Muscle of leg (tissue), 11 donors: ENCODE data around the gene ARSB. TPM values are rescaled to one million over a fixed set of nuclear protein-coding genes. Genes with fewer than 3 reads are reported as not detected.
"Not testable (repeated sequence)": the region's sequence is repeated elsewhere in the genome, so short reads cannot be mapped to it uniquely, and the experiment has no call there.

ENCODE experiments used
- DNase-seq: peaks from one replicate; pipeline ENCODE4 v3.0.0; 2013
- H3K27ac ChIP-seq: one replicate; pipeline ENCODE4 v1.5.1; 2013; ENCODE audit warnings: mild to moderate bottlenecking, low read length, control low read depth
- H3K27me3 ChIP-seq: one replicate; pipeline ENCODE4 v1.6.1; 2013; ENCODE audit warnings: low read length; ENCODE audit not compliant: control insufficient read depth, insufficient read depth
- H3K36me3 ChIP-seq: one replicate; pipeline ENCODE4 v1.6.1; 2013; ENCODE audit warnings: low read length; ENCODE audit not compliant: control insufficient read depth, insufficient read depth
- H3K4me1 ChIP-seq: one replicate; pipeline ENCODE4 v1.6.1; 2013; ENCODE audit warnings: low read length; ENCODE audit not compliant: control insufficient read depth, insufficient read depth
- H3K4me3 ChIP-seq: one replicate; pipeline ENCODE4 v1.5.1; 2013; ENCODE audit warnings: low read length, control low read depth
- H3K9me3 ChIP-seq: replicated peaks from 2 replicates; pipeline ENCODE4 v1.6.1; 2013; ENCODE audit warnings: low read depth, low read length; ENCODE audit not compliant: control insufficient read depth
- WGBS: methylation state at CpG from one replicate; pipeline ENCODE4 v1.1.5; 2013; ENCODE audit warnings: missing lambda C conversion rate; ENCODE audit not compliant: insufficient coverage; 5-methylcytosine and 5-hydroxymethylcytosine counted together
- polyA plus RNA-seq, 8 donors: library from polyadenylated mRNA; unstranded; fragments of 120-200 nt; gene quantifications; one replicate each; pipeline versions ENCODE4 v1.2.1 to v1.2.3, GENCODE V29; 2013; ENCODE audit warnings: inconsistent platforms in 1 of 8, low replicate concordance in 1 of 8; ENCODE audit not compliant: insufficient read length in 8 of 8, insufficient read depth in 1 of 8
- total RNA-seq: library from RNA; stranded (reverse); fragments of 120-200 nt; gene quantifications from one replicate; pipeline ENCODE4 v1.2.4, GENCODE V29; 2013

Gene ARSB
- total and polyA plus RNA-seq, 9 donors, result 15.2 to 27.6 (median 21.2) TPM

DNA sequence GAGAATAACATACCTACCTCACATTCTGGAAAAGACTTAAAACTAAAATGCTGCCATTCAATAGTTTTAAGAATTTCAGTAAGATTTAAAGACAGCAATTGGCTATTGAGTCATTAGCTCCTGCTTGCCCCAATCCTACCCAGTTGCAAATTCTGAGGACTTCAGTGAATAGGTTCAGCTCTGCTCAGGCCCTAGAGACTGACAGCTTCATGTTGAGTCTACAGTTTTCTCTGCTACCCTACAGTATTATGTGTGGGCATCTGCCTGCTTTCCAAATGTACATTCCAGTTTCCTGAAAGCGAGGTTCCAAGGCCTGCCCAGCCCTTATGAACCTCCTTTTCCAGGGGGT lies 61.5 kb downstream of the ARSB start:
- H3K9me3 ChIP-seq, result no peaks in the 10 kb centered on the region
- peaks cover 11% of the 10 kb centered on the region for H3K4me1 ChIP-seq
- no peak for DNase-seq
- H3K27ac ChIP-seq, result no peak overlapping the region
- no peak overlapping the region for H3K4me3 ChIP-seq
- peaks cover 2% of the 10 kb centered on the region for H3K36me3 ChIP-seq
- no CpG with 5 or more reads among the region's 1 CpG for WGBS
- H3K27me3 ChIP-seq, result no peaks in the 10 kb centered on the region

DNA sequence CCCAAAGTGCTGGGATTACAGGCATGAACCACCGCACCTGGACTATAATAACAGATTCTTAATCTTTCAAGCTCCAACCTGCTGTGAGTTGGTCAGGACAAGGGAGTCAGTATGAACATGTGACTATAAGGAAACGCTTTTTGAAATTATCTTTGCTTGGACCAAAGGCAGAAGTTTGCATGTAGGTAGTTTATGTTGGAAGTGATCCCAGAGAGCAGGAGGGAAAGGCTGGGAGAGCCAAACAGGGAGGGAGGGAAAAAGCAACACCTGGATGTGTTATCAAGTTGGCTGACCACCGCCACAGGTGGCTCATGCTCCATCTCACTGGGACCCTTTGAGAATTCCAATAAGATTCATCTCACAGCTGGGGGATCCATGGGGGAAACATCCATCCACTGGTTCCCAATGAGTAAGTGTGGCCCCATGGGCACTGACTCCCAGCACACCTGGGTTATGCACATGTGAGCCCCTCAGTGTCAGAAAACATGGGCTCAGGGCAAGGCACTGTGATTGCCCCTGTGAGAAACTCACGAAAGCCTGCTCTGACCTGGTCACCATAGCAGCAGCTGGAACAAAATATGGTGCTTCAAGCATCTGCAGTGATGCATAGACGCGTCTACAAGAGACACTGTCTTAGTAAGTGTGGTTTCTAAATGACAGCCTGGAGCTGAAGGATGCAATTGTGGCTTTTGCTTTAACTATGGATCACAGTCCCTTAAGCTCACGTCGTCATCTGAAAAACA lies 62.1 kb downstream of the ARSB start:
- Histone ChIP-seq H3K9me3 (no peaks in the 10 kb centered on the region), H3K36me3 (peaks cover 2% of the 10 kb centered on the region), H3K27me3 (no peaks in the 10 kb centered on the region), H3K4me1 (peaks cover 11% of the 10 kb centered on the region), H3K27ac (no peak overlapping the region), H3K4me3 (no peak overlapping the region)
- WGBS, result 64% methylated on average over 2 of the region's 8 CpGs
- no peak for DNase-seq

DNA sequence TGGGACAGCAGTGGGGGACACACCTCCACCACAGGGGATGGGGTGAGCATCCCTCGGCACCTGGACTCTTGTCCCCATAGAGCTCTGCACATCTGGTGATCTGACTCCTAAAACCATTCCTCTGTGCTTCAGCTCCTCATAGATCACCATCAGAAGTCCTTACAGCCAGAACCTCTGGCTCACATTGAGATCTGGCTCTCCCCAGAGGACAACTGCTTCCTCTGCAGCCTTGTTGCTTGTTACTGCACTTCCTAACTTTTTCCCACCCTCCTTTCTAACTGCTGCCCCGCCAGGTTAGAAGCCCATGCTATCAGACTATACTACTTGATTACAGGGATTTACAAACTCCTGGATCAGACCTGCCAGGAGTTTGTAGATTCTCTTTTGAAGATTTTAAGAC lies 64.5 kb downstream of the ARSB start:
- Histone ChIP-seq H3K36me3 (peaks cover 2% of the 10 kb centered on the region), H3K4me3 (no peak overlapping the region), H3K9me3 (no peaks in the 10 kb centered on the region), H3K27me3 (no peaks in the 10 kb centered on the region), H3K4me1 (peaks cover 14% of the 10 kb centered on the region), H3K27ac (no peak overlapping the region)
- WGBS, result 73% methylated on average over 2 of the region's 2 CpGs
- DNase-seq, result peak; percentile 77

DNA sequence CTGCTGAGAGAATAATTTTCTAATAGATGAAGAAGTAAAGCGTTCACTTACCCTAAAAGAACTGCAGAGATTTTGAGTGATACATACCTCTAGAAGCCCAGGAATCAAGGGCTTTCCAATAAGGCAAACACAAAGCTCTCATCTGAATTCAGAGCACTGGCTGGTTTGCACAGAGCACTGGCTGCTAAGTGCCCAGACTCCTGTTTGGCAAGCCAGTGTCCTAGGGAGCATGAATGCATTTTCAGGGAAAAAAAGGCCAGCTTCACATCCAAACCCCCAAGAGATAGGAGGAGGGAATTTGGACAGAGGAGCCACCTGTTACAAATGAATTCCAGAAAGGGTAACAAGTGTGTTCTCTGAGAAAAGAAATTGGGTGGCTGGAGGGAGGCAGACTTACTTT lies 65.3 kb downstream of the ARSB start:
- Histone ChIP-seq H3K27ac (no peak overlapping the region), H3K4me1 (peaks cover 14% of the 10 kb centered on the region), H3K9me3 (no peaks in the 10 kb centered on the region), H3K27me3 (no peaks in the 10 kb centered on the region), H3K4me3 (no peak overlapping the region), H3K36me3 (peaks cover 2% of the 10 kb centered on the region)
- no peak for DNase-seq
- no CpG with 5 or more reads among the region's 1 CpG for WGBS

DNA sequence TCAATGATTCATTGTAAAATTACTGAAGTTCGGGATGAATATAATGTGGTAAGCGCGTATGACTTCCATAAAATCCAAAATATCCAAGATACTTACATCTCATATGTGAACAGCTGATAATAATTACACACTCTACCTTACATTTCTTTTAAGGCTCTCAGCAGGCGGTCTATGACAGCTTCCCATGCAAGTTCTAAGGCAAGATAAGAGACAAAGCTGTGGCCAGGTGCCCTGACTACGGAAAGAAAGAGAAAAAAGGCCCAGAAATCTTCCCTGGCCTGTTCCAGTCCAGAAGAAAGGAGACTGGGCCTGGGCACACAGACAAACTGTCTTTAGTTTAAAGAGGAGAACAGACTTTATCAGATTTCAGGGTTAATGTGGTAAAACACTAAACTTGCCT lies 69.1 kb downstream of the ARSB start:
- 69% methylated on average over 2 of the region's 5 CpGs for WGBS
- Histone ChIP-seq H3K4me3 (no peak overlapping the region), H3K36me3 (no peaks in the 10 kb centered on the region), H3K27ac (no peak overlapping the region), H3K27me3 (no peaks in the 10 kb centered on the region), H3K4me1 (peaks cover 18% of the 10 kb centered on the region), H3K9me3 (no peaks in the 10 kb centered on the region)
- no peak for DNase-seq

DNA sequence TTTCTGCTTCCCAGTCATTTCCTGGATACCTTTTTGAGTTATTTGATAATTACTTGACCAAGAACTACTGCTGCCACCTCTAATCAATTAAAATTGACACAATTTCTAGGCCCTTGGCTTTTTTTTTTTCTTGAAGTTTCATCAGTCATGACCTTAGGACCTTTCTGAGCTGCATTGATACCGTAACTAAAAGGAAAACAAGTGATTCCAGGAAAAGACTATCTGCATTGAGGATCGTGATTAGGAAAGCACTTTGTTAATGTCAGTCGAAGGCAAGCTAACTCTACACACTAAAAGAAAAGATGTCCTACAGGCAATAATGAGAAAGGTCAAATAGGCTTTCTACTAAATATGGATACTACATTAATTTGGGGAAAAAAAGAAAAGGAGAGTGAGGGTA lies 69.9 kb downstream of the ARSB start:
- no peak overlapping the region for H3K4me3 ChIP-seq
- no CpG with 5 or more reads among the region's 3 CpGs for WGBS
- H3K27me3 ChIP-seq, result no peaks in the 10 kb centered on the region
- no peaks in the 10 kb centered on the region for H3K36me3 ChIP-seq
- H3K4me1 ChIP-seq, result peaks cover 13% of the 10 kb centered on the region
- DNase-seq, result no peak
- no peaks in the 10 kb centered on the region for H3K9me3 ChIP-seq
- no peak overlapping the region for H3K27ac ChIP-seq

DNA sequence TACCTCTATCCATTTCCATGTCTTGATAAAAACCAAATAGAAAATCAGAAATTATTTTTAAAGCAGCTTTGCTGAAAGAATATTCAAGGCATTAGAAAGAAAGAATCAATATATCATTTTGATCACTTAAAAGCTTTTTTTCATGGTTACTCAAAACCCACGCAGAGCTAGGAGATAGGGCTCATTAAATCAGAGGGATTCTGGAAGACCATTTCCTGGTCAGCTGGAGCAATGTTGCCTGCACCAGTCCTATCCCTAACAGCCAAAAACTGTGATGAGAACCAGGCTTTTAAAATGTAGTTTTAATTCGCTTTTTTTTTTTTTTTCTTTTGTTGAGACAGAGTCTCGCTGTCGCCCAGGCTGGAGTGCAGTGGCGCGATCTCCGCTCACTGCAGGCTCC lies 72.3 kb downstream of the ARSB start:
- no peaks in the 10 kb centered on the region for H3K36me3 ChIP-seq
- H3K4me3 ChIP-seq, result no peak overlapping the region
- no peaks in the 10 kb centered on the region for H3K9me3 ChIP-seq
- peak overlapping the region; percentile 71 for H3K27ac ChIP-seq
- peaks cover 26% of the 10 kb centered on the region for H3K4me1 ChIP-seq
- no CpG with 5 or more reads among the region's 7 CpGs for WGBS
- no peaks in the 10 kb centered on the region for H3K27me3 ChIP-seq
- DNase-seq, result no peak

DNA sequence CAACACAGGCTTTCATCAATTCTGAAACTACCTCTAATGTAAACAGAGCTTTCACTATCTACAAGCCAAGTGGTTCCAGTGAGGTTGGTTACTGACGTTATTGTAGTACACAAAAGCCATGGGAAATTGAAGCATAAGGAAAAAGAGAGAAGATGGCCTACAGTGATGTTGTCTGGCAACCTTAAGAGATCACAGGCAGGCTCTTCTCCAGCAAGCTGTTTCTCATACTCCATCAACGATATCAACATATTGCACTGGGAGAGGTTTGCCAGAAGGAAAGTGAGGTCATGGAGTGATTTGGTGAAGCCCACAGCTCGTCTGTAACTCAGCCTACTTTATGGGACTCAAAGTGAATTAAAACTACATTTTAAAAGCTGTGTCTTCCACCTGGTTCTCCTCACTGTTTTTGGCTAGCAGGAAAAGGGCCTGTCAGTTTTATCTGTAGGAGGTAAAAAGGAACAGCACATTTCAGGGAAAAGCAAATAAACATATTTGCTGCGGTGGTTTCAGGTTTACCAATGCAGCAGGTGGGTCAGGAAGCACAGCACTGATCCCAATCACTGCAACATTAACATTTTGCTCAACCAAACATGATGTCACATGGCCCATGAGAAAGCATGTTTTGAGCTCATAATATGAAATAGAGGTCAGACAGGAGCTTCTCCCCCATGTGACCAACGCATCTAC lies 72.9 kb downstream of the ARSB start:
- H3K27me3 ChIP-seq, result no peaks in the 10 kb centered on the region
- H3K4me3 ChIP-seq, result no peak overlapping the region
- H3K27ac ChIP-seq, result peak overlapping the region; percentile 71
- no CpG with 5 or more reads among the region's 5 CpGs for WGBS
- no peaks in the 10 kb centered on the region for H3K9me3 ChIP-seq
- DNase-seq, result peak; percentile 93
- H3K36me3 ChIP-seq, result no peaks in the 10 kb centered on the region
- H3K4me1 ChIP-seq, result peaks cover 32% of the 10 kb centered on the region

DNA sequence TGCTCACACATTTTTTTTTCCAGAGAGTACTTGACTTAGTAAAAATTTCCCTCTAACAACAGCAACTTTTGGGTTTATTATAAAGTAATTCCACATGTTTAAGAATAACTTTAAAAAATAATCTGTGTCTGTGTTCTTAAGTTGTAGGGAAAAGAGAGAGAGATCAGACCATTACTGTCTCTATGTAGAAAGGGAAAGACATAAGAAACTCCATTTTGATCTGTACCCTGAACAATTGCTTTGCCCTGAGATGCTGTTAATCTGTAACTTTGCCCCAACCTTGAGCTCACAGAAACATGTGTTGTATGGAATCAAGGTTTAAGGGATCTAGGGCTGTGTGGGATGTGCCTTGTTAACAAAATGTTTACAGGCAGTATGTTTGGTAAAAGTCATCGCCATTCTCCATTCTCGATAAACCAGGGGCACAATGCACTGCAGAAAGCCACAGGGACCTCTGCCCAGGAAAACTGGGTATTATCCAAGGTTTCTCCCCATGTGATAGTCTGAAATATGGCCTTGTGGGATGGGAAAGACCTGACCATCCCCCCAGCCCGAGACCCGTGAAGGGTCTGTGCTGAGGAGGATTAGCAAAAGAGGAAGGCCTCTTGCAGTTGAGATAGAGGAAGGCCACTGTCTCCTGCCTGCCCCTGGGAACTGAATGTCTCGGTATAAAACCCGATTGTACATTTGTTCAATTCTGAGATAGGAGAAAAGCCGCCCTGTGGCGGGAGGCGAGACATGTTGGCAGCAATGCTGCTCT lies 75.7 kb downstream of the ARSB start:
- WGBS, result no CpG with 5 or more reads among the region's 9 CpGs
- peak overlapping the region; percentile 98 for H3K27ac ChIP-seq
- not testable (repeated sequence) for DNase-seq, H3K36me3 ChIP-seq, H3K4me3 ChIP-seq, H3K9me3 ChIP-seq, H3K27me3 ChIP-seq
- H3K4me1 ChIP-seq, result peaks cover 46% of the 10 kb centered on the region
